Suppressor macrophage treated with lipopolysaccharide for 1 hour (primary cell): ENCODE data around the gene TEX264.
"Not testable (repeated sequence)": the region's sequence is repeated elsewhere in the genome, so short reads cannot be mapped to it uniquely, and the experiment has no call there.

ENCODE experiments used
- DNase-seq, 3 donors: peaks; one replicate each; pipeline ENCODE4 v3.0.0-alpha.2; 2020 to 2022

TEX264 gene

DNA sequence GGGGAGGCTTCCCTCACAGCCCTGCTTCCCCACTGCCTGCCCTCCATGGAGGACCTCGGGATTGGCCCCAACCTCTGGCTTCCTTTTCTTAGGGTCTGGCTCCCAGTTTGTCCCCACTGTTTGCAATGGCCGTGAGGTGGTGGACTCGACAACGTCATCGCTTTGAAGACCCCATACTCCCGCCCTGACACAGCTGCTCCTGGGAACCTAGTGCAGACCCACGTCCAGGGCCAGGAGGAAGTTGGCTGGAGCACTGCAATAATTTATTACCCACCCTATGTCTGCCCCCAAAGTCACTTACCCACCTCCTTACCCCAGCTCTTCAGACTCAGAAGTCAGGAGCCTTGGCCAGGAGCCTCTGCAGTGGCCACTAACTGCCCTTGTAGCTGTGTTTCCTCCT, 46.9 kb downstream of the TEX264 start:
- DNase-seq = no peak

DNA sequence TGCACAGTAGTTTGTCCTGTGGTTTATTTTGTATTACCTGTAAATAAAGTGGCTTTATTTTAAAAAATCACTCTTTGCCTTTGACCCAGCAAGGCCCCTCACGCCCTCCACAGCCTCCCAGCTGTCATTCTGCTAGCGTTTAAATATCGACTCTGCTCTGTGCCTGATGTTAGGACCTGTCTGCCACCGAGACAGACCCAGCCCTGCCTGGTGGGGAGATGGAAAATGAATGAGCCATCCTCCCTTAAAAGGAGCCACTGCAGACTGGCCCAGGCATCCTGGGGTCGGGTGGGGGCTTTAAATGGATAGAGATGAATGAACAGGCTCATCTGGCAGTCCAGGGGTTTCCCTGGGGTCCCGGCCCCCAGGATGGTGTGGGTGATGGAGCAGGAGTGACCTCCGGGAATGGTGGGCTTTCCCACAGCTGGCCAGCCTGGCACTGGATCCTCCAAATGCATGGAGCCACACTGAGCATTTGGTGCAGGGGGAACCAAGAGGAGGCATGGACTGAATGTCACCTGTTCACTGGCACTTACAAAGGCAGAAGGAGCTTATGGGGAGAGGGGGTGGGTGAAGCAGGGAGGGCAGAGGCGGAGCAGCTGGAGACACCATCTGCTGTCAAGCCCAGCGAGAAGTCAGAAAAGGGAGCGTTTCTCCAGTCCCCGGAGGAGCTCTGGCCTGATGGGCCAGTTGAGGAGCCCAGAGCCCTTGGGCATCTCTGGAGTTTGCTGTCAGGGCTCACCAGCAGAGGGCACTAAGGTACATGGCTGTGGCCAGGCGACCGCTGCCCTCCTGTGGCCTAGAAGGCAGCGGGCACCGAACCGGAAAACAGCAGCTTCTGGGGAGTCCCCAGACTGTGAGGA, 47.7 kb downstream of the TEX264 start:
- DNase-seq = peak; percentile 90 to 95 (median 94)

- no peak for DNase-seq
These were observed 48.5 kb downstream of the TEX264 start for GRCh38 chr3:51719410-51720025.

GRCh38 chr3:51720292-51721061, 49.4 kb downstream of the TEX264 start:
- DNase-seq = no peak

DNA sequence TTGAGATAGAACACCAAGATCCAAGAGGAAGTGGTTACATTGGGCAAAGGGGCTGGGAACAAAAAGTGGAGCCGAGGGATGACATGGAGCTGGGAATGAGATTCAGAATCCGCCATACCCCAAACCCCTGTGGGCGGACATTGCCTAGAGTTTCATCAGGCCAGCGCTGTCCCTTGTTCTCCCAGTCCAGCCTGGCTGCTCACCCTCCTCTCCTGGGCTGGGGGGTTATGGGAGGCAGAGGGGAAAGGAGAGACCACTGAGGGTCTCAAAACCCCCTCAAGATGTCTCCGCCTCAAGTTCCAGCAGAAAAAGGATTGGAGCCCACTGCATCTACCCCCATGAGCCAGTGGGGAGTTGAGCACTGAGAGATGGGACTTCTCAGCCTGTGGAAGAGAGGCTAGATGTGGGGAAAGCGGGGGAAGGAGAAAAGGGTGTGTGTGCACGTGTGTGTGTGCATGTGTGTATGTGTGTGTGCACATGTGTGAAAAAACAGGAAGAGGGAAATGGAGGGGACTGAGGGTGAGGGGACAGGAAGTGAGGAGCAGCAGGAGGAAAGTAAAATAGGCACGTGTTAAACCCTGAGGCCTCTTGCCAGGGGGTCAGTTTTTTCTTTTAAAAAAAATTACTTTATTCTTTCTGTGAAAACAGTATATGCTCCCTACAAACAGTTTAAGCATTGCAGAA, 50.2 kb downstream of the TEX264 start:
- no peak for DNase-seq

GRCh38 chr3:51722362-51722761, 51.3 kb downstream of the TEX264 start:
- no peak for DNase-seq

GRCh38 chr3:51727500-51727899, 56.4 kb downstream of the TEX264 start:
- no peak for DNase-seq

GRCh38 chr3:51729042-51729633, 58.1 kb downstream of the TEX264 start:
- DNase-seq = peak in 1 of 3 donors; percentile 51

GRCh38 chr3:51733859-51734571, 63.0 kb downstream of the TEX264 start:
- no peak for DNase-seq

- DNase-seq = no peak
These were observed 63.5 kb downstream of the TEX264 start for GRCh38 chr3:51734572-51734907.

DNA sequence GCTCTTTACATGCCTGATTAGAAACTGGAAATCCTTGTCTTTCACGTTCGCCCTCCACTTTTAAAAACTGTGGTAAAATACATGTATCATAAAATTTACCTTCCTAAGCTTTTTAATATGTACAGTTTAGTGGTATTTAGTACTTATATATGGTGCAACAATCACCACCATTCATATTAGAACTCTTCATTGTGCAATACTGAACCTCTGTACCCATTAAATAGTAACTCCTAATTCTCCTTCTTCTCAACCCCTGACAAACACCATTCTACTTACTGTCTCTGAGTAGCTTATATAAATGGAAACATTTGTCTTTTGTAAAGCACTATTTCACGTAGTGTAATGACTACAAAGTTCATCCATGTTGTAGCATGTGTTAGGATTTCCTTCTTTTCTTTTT, 64.0 kb downstream of the TEX264 start:
- no peak for DNase-seq

- no peak for DNase-seq
These were observed 64.9 kb downstream of the TEX264 start for GRCh38 chr3:51735950-51736349.

- DNase-seq = peak; percentile 41 to 76 (median 75)
These were observed 68.1 kb downstream of the TEX264 start for GRCh38 chr3:51739110-51739509.

DNA sequence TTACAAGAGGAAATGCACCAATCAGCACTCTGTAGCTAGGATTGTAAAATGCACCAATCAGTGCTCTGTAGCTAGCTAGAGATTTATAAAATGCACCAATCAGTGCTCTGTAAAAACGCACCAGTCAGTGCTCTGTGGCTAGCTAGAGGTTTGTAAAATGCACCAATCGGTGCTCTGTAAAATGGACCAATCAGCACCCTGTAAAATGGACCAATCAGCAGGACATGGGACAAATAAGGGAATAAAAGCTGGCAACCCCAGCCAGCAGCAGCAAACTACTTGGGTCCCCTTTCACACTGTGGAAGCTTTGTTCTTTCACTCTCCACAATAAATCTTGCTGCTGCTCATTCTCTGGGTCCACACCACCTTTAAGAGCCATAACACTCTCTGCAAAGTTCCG, 71.3 kb downstream of the TEX264 start:
- not testable (repeated sequence) for DNase-seq

- DNase-seq = peak; percentile 71 to 78 (median 74)
These were observed 71.9 kb downstream of the TEX264 start for GRCh38 chr3:51742978-51743377.

DNA sequence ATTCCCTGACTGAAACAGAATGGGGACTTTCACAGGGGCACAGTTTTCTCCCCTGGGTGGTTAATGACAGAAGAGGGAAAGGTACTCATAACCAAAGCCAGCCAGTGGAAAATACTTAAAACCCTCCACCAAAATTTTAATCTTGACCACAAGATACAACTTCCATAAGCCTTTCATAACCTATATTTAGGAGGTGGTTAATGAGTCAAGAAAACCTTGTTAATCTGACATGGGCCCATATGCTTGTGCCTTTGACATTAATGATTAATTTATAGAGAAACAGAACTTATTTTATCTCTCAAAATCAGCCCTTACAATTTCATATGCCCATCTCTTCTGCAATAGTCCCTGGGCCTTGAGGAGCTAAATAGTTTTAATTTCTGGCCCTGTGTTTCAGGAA, 76.8 kb downstream of the TEX264 start:
- DNase-seq = no peak

- no peak for DNase-seq
These were observed 77.3 kb downstream of the TEX264 start for GRCh38 chr3:51748327-51748726.

- DNase-seq = no peak
These were observed 79.8 kb downstream of the TEX264 start for GRCh38 chr3:51750878-51751277.

DNA sequence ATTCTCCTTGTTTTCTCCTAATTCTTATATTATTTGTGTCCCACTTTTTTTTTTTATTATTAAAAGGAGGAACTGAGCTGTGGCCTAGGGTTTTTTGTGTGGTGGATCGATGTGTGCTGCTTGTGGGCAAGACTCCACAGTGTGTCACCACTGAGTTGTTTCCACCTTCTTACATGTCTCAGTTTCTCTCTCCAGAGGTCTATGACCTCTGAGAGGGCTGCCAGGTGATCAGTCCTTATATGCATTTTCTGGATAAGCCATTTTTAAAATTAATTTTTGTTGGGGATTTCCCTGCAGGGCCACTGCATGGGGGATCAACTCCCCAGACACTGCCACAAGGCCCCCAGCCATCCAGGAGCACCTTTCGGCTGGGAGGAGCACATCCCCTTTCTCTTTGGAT, 80.2 kb downstream of the TEX264 start:
- DNase-seq = no peak
